NCI-H1417 (cell line): ENCODE data around the gene ABI3.
A peak's percentile ranks its signal among the peaks of the same experiment; 100 is the strongest.

Experiments
- DNase-seq, 3 experiments: peaks; one replicate each; lab custom pipeline; 2025; lab: John Stamatoyannopoulos, UW

The ABI3 gene

DNA sequence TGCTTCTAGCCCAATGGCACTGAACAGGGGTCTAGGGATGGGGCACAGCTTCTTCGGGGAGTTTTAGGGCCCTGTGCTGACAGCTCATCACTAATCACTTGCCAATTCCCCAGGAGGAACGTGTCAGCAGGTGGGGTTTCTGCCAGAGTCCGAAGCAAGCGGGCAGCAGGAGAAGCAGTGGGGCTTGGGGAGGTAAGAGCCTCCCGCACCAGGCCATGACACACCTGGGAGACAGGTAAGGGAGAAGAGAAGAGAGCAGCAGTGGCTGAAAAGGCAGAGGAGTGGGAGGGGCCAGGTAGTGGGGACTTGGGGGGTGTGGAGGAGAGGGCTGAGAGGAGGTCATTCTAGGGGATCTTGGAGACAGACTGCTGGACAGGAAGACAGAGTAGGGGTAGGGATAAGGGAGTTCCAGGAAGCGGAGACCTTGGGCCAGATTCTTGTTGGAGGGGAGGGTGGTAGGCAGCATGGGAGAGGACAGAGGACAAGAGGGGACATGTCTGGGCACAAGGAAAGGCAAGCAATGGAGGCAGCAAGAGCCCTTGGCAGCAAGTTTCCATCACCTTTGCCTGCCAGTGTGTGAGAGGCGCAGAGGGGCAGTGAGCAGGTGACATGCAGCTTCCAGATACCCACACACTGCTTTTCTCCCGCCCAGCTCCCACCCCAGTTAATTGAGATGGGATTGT lies 15.2 kb downstream of the ABI3 start:
- no peak for DNase-seq

DNA sequence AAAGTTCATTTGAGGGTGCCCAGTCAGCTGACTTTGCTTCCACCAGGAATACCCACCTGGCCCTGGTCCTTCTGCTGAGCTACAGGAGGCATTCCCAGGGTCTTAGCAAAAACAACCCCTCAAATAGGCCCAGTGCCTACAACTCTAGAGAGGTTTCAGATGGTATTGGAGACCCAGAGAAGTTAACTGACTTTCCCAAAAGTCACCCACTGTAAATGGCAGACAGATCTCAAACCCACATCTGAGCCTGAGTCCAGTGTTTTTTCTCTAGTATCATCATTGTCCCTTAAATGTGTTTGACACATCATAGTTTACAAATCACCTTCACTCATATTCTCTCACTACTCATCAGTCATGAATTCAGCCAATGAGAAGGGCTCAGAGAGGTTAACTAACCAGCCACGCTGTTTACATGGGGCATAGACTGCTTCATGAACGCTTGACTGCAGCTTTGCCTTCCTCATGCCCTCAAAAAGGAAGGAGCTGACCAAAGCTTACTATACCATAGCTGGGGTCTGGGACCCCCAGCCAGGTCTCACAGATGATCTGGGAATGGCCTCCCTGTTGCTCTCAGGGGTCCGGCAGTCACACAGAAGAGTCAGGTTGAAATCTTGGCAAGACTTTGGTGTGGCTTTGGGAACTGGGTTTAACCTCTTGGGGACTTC lies 16.4 kb downstream of the ABI3 start:
- DNase-seq, result no peak

DNA sequence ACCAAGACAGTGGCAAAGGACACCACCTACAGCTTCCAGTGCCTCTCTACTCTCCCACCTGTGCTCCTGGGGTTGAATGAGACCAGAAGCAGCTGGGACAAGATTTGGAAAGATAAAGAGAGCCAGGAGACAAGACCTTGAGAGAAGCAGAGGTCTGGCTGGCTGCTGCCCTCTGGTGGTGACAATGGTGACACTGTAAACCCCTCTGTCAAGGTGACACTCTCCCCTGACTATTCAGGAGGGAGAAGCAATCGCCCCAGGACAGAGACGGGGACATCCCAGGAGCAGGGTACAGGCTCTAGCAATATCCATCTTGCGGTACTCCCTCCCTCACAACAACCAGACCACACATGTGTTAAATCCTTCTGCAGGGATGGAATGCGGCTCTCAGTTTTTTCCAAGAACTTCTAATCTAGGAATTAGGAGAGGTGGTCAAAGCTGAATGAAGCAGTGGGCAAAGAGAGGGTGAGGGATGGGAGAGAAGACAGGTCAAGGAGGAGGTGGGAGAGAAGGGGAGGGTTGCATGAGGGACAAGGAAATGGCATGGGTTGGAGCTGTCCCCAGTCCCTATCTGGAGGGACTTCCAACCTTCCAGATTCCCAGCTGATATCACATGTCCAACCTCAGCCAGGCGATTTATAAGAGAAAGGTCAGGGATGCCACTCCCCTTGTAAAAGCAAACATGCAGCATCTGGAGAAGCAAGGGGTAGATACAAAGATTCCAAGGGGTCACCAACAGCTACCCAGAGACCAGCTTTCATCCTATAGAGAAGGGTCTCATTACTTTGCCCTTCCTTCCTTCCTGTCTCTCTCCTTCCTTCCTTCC lies 17.1 kb downstream of the ABI3 start:
- peak; percentile 50 to 75 (median 65) for DNase-seq

DNA sequence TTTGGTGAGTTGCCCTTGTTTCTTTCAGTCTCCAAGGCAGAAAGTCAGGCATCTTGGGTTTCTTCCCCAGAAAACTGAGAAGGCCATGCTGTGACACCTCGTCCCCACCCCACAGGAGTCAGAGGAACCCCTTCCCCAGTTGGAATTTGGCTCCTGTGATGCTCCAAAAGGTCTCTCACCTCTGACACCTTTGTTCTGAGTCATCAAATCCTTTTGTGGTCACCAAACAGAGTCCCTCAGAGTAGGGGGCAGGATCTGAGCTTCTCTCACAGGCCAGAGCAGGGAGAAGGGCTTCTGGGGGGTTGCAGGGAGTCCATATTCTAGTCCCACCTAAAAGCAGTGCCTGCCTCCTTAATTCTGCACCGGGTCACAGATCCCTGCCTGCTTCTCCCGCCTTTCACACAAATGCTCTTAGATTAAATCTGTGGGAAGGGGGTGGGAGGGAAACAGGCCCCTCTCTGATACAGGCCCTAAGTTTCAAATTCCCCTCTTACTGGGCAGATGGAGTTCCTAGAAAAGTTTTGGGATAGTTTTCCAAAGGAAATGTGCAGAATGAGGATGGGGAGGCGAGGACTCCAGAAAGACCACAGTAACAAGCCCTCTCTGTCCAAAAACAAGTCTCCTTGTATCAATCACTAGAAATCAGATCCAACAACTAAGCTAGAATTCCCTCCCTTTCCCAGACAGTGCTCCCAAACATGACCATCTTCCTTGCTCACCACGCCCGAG lies 18.7 kb downstream of the ABI3 start:
- no peak for DNase-seq

DNA sequence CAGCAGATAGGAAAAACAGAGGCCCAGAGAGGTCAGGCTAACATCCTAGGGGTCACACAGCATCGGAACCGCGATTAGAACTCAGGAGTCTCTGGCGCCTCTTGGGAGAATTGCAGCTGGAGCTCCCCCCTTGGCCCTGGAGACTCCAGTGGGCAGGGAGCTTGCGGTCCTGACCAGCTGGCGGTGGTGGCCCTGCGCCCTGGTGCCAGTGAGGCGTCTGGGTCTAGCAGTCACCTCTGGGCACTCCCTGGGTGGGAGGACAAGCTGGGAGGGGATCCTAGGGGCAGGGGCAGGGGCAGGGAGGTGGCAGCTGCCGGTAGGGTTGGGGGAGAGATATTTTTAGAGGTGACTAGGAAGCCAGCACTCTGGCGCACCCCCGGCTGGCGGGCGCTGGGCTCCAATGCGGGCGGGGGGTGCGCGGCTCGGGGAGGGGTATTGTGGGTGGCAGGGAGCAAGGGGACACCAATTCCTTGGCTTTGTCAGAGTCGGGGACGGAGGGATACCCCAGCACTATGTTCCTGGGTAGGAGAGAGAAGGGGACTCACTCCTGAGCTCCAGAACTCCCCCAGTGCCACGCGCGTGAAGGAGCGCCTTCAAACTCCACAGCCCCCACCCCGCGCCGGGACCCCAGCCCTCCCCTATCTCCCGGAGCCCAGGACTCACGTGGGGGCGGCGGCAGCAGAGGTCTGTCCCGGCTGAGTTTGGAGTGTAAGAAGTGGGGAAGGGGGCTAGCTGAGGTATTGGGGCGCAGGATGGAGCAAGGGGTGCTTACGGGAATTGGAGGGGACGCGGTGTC lies 19.5 kb downstream of the ABI3 start:
- DNase-seq, result no peak

DNA sequence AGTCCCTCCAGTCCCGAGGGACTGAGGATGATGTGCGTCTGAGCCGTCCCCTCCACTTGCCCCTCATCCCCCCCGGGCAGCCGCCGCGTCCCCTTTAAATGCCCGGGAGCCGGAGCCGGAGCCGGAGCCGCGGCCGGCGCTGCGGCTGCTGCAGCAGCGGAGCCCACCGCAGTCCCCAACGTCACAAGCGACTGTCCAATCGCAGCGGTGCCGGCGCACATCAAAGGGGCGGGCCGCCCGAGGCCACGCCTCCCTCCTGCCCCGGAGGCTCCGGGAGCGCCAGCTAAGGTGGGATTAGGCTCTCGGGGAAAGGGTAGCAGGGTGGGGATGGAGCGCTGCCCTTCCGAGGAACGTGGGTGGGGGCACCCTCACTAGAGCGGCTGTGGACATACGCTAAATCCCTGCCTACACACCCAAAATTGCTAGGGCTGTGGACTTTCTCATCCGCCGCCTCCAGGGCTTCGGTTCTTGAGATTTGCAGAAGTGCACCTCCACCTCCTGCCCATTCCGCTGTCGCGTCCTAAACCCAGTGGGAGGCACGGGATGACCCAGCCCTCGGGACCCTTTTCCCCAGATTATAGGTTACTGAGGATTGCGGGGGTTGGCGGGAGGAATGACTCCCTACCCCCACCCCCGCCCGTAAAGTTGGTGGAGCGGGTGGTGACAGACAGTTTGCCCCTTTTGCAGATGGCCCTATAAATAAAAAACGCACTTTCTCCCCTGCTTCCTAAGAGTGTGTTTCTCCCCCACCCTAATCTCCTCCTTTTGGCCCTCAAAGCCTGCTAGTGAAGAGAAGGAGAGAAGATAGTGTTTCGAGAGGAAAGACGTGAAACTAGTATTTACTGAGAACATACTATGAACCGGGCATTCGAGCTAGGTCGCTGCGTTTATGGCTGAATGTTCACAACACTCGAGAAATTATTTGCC lies 20.4 kb downstream of the ABI3 start, which contains the start of gene PHOSPHO1:
Gene PHOSPHO1 (minus strand): TSS at position 152 of the 927 bp plus-strand sequence. CDS start 4,096 bp downstream, outside the sequence.
- DNase-seq, result peak; percentile 78 to 85 (median 78)

DNA sequence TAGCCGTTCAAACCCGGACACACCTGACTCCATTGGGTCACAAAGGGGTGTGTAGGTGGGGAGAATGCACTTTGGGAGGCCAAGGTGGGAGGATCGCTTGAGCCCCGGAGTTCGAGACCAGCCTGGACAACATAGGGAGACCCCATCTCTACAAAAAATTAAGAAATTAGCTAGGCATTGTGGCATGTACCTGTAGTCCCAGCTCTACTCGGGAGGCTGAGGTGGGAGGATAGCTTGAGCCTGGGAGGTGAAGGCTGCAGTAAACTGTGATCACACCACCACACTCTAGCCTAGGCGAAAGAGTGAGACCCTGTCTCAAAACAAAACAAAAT lies 21.0 kb downstream of the ABI3 start:
- DNase-seq, result no peak

DNA sequence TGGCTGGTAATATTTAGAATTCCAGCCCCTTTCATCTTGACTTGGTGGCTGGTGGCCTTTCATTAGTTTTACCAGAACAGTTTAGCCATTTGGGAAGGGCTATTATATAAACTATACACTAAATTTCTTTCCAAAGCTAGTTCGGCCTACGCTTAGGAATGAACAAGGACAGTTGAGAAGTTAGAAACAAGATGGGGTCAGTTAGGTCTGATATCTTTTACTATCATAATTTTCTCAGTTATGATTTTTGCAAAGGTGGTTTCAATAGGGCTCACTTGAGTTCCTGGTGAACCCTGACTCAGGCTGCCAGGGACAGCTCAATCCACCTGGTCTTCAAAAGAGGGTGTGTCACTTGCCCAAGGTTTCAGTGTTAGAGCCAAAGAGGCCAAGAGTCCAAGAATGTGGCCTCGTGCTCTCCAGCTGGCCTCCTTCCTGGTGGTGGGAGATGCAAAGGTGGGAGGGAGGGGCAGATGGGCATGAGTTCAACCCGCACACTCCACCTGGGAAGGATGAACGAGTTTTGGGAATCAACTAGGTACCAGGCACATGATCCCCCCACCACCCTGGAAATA lies 24.1 kb downstream of the ABI3 start:
- no peak for DNase-seq

DNA sequence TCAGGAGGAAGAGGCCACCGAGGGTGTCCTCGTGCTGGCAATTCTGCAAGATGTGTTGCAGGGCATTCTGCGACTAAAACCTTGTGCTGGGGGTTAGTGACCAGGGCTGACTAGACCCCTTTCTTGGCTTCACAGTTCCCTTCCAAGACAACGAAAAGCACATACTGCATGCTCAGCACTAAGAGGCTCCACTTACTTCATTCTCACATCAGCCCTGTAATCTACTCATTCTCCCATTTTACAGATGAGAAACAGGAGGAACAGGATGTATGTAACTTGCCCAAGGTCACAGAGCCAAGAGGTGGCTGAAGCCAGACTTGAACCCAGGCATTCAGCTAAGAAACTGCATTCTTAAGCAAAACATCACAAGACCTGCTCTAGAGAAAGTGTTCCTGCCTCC lies 25.4 kb downstream of the ABI3 start:
- DNase-seq, result no peak

DNA sequence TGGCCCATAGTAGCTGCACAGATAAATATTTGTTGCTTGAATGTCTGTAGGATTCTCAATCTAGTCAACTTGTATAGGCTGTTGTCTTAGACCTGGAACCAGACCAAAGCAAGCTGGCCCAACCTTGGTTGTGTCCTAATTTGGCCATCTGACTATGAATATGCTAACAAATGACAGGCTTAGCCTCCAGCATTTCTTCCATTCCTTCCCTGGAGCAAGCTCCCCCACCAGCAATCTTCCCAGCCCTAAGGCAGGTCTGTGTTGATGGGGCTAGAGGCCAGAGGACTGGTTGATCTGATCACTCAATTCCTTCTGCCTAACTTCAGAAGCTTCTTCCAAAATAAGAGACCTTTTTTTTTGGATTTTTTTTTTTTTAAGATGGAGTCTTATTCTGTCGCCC lies 29.5 kb downstream of the ABI3 start:
- DNase-seq, result no peak

DNA sequence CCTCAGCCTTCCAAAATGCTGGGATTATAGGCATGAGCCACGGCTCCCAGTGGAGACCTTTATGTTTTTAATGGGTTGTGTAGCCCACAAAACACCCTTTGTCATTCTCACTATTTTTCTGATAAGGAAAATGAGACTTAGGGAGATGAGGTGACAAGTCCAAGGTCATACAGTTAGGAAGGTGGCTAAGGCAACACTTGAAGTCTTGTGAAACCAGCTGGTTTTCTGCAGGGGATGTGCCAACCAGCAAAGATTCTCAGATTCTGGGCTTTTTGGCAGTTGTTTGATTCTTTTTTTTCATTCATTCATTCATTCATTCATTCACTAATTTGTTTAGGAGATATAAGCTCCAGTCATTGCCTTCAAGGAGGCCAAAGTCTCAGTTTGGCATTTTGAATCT lies 30.1 kb downstream of the ABI3 start:
- DNase-seq, result no peak

DNA sequence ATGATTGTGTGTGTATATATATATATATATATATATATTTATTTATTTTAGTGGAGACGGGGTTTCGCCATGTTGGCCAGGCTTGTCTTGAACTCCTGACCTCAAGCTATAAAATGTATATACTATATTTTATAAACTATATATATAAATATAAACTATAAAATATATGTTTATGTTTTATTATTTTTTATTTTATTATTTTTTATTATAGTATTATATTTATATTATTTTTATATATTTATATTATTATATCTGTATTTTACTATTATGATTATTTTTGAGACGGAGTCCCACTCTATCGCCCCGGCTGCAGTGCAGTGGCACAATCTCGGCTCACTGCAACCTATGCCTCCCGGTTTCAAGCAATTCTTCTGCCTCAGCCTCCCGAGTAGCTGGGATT lies 30.5 kb downstream of the ABI3 start:
- no peak for DNase-seq

DNA sequence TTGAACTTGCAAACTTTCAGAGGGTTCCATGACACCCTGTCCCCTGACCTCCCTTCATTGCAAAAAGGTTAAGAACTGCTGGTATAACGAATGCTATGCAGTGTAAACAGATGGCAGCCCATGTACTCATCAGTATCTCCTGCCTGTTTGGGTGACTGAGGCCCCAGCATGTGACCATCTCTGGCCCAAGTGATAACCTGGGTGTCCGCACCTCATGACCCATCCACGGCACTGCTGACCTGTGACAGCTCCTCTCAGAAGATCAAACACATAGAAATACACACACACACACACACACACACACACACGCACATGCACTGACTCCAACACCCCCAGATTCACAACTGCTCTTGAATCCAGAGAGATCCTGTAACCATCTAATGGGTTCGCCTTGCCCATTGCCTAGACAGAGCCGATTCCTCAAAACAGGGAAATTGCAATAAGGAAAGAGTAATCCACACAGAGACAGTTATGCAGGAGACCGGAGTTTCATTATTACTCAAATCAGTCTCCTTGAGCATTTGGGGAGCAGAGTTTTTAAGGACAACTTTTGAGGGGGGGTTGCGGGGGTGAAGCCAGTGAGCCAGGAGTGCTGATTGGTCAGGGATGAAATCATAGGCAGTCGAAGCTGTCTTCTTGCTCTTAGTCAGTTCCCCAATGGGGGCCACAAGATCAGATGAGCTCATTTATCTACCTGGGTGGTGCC lies 31.3 kb downstream of the ABI3 start:
- no peak for DNase-seq

DNA sequence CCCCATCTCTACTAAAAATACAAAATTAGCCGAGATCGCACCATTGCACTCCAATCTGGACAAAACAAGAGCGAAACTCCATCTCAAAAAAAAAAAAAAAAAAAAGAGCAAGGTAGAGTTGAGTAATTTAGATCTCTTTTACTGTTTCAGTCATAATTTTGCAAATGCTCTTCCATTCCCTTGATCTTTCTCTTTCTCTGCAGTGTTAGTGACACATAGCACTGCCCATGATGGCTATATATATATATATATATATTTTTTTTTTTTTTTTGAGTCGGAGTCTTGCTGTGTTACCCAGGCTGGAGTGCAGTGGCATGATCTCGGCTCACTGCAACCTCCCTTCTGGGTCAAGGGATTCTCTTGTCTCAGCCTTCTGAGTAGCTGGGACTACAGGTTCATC lies 32.3 kb downstream of the ABI3 start:
- DNase-seq, result no peak

DNA sequence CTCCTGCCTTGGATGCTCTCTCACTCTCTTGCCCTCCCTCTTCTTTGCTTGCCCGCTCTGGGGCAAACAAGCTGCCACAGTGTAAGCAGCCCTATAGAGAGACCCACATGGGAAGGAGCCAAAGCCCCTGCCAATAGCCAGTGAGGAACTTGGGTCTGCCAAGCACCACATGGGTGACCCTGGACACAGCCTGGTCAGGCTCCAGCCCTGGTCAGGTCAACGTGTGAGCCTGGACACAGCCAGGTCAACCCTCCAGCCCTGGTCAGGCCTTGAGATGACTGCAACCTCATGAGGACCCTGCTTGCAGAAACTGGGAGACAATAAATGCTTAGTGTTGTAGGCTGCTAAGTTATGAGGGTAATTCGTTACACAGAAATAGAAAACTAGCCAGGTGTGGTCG lies 34.3 kb downstream of the ABI3 start:
- DNase-seq, result no peak

DNA sequence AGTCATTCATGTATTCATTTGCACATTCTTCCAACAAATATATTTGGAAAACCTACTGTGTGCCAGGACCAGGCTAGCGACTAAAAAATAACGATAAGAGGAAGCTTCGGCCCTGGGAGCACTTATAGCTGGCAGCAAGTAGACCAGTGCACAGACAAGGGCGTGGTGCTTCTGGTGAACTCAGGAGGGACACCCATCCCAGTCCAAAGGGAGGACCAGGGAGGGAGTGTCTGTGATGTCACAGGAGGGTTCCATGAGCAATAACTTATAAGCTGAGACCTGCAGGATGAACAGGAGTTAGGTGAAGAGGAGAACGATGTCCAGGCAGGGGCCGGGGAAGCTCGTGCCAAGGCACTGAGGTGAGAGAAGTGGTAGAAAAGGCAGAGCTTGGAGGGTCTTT lies 37.4 kb downstream of the ABI3 start:
- no peak for DNase-seq

DNA sequence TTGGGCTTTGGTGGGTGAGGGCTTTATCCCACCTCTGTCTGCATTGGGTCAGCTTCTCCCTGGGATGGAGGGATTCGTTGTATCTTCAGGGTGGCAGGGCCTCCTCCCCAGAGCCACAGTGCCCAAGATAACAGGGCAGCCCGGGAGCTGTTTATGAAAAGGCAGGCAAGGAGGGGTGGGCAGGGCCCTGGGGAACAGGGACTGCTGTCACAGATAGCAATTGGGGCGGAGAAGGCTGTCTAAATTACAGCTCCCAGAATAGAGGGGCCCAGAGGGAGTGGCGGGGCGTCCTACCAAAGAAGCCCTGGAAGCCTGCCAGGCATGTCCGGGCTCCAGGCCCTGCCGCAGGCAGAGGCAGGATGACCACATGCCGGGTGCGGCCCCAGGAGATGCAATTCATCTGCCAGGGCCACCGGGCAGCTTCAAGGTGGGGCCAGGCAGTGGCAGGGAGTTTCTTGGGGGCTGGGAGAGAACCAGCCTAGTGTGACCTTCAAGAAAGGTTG lies 38.8 kb downstream of the ABI3 start:
- DNase-seq, result no peak

DNA sequence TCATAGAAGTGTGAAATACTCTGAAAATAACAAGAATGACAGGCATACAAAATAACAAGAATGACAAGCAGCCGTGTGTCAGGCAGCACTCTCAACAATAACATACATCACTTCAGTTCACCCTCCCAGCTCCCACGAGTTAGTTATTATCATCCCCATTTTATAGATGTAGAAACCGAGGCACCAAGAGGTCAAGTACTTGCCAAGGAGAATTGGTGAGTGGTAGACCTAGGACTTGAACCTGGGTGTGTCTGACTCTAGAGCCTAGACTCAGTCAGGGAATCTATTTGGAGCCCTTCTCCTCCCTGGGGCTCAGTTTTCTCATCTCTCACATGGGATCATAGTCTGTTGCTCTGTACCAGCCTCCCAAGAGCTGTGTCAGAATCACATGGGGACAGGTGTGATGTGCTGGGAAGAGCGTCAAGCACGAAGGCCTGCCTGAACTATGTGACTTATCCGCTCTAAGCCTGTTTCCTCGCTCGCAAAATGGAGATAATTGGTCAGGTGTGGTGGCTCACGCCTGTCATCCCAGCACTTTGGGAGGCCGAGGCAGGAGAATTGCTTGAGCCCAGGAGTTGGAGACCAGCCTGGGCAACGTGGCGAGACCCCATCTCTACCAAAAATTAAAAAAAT lies 39.5 kb downstream of the ABI3 start:
- DNase-seq, result no peak
